Lower leg skin (tissue), 4 donors: Measurements from ENCODE around the gene NRG3. TPM values are rescaled to one million over a fixed set of nuclear protein-coding genes. Genes with fewer than 3 reads are reported as not detected.

ENCODE experiments used
- DNase-seq, 2 donors: peaks; one replicate each; pipeline ENCODE4 v3.0.0-alpha.2; 2019; ENCODE audit warnings: low spot score in 2 of 2
- H3K4me3 ChIP-seq: fragments of 200-600 bp; sonication (generic); 2 replicates; pipeline ENCODE4 v1.5.1; 2017; ENCODE audit warnings: mild to moderate bottlenecking, low read depth; ENCODE audit not compliant: poor library complexity, severe bottlenecking
- CTCF ChIP-seq, 3 donors: fragments of 450-650 bp; IDR thresholded peaks; one replicate each; pipeline ENCODE4 v1.5.1; 2016; ENCODE audit warnings: antibody characterized with exemption in 3 of 3, mild to moderate bottlenecking in 3 of 3, moderate library complexity in 2 of 3
- POLR2A ChIP-seq, 2 donors: fragments of 450-650 bp; IDR thresholded peaks; one replicate each; pipeline ENCODE4 v1.6.1; 2016 to 2017; ENCODE audit warnings: antibody characterized with exemption in 2 of 2, mild to moderate bottlenecking in 1 of 2, moderate library complexity in 1 of 2
- WGBS, 2 donors: methylation state at CpG; one replicate each; pipeline ENCODE4 v1.1.5; 2018; 5-methylcytosine and 5-hydroxymethylcytosine counted together
- intact Hi-C: fragments of 100-400 bp; cut with DNase I; formaldehyde crosslinking; loops from one replicate; pipeline ENCODE4 v1.15.0; 2023; ENCODE audit warnings: low total_unique reads
- total RNA-seq, 4 donors: library from RNA; depleted of rRNA; stranded (reverse); fragments of >200 nt; gene quantifications; one replicate each; pipeline ENCODE4 v1.1.0, GENCODE V29; 2016

Gene NRG3
- total RNA-seq, 4 donors from 2014 or later, result 0.15 to 2.5 (median 0.50) TPM

- intact Hi-C loops, result no loop called here
- H3K4me3 ChIP-seq, result no peak overlapping the region
- DNase-seq, result no peak
- TF ChIP-seq CTCF (IDR thresholded peaks at IDR 0.05), result no peak
- no peak for TF ChIP-seq POLR2A (IDR thresholded peaks at IDR 0.05)
- WGBS, 2 donors, result 69 to 76% methylated on average over 2 of the region's 2 CpGs
Measured at GRCh38 chr10:82245157-82245556, 370.2 kb downstream of the NRG3 start.

DNA sequence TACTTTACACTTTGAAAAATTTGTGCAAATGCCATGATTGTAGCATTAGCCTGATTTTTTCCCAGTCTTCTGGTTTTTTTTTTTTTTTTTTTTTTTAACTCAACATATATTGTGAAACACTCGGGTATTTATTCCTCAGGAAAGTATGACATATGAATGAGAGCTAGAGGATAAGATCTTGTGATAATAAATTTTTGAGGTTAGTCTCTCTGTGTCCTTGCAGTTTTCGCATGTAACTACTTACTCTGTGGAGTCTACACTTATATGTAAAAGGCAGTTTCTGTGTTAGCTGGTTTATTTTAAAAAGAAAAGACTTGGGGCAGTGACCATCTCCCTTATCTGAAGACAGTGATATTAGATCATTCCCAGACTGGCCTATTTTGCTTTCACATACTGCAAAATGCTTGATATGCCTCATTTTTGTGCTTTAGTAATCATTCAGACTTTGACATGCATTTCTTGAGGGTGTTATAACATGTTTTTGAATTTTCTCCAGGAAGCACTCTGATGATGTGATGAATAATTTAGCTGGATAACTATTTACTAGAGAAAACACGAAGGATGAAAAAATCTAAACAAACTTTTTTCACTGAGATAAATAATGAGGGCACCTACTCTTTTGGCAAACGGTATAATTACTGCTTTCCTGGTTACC, 371.0 kb downstream of the NRG3 start:
- H3K4me3 ChIP-seq, result no peak overlapping the region
- no peak for TF ChIP-seq POLR2A (IDR thresholded peaks at IDR 0.05)
- TF ChIP-seq CTCF (IDR thresholded peaks at IDR 0.05), result no peak
- intact Hi-C loops, result no loop called here
- WGBS, 2 donors, result 39 to 42% methylated on average over 4 of the region's 4 CpGs
- no peak for DNase-seq

- 63 to 72% methylated on average over 1 of the region's 1 CpG for WGBS, 2 donors
- DNase-seq, result no peak
- intact Hi-C loops, result no loop called here
- TF ChIP-seq POLR2A (IDR thresholded peaks at IDR 0.05) (no peak), CTCF (IDR thresholded peaks at IDR 0.05) (no peak)
- no peak overlapping the region for H3K4me3 ChIP-seq
Measured at GRCh38 chr10:82249141-82249540, 374.1 kb downstream of the NRG3 start.

GRCh38 chr10:82251222-82251906, 376.4 kb downstream of the NRG3 start:
- intact Hi-C loops, result no loop called here
- H3K4me3 ChIP-seq, result no peak overlapping the region
- TF ChIP-seq CTCF (IDR thresholded peaks at IDR 0.05) (no peak), POLR2A (IDR thresholded peaks at IDR 0.05) (no peak)
- no peak for DNase-seq
- WGBS, 2 donors, result 76 to 81% methylated on average over 8 of the region's 8 CpGs

- 56 to 67% methylated on average over 1 of the region's 1 CpG for WGBS, 2 donors
- TF ChIP-seq POLR2A (IDR thresholded peaks at IDR 0.05) (no peak), CTCF (IDR thresholded peaks at IDR 0.05) (no peak)
- intact Hi-C loops, result no loop called here
- no peak overlapping the region for H3K4me3 ChIP-seq
- DNase-seq, result no peak
Measured at GRCh38 chr10:82252081-82252480, 377.1 kb downstream of the NRG3 start.
